GM21528 (cell line): Measurements from ENCODE around the gene COL24A1.

Experiments used
- ATAC-seq: cut with Tn5 transposase; IDR thresholded peaks from one replicate; pipeline ENCODE4 v1.9.1; 2021; ENCODE audit warnings: mild to moderate bottlenecking, moderate library complexity; ENCODE audit not compliant: unreplicated experiment, low FRiP score

COL24A1 gene

DNA sequence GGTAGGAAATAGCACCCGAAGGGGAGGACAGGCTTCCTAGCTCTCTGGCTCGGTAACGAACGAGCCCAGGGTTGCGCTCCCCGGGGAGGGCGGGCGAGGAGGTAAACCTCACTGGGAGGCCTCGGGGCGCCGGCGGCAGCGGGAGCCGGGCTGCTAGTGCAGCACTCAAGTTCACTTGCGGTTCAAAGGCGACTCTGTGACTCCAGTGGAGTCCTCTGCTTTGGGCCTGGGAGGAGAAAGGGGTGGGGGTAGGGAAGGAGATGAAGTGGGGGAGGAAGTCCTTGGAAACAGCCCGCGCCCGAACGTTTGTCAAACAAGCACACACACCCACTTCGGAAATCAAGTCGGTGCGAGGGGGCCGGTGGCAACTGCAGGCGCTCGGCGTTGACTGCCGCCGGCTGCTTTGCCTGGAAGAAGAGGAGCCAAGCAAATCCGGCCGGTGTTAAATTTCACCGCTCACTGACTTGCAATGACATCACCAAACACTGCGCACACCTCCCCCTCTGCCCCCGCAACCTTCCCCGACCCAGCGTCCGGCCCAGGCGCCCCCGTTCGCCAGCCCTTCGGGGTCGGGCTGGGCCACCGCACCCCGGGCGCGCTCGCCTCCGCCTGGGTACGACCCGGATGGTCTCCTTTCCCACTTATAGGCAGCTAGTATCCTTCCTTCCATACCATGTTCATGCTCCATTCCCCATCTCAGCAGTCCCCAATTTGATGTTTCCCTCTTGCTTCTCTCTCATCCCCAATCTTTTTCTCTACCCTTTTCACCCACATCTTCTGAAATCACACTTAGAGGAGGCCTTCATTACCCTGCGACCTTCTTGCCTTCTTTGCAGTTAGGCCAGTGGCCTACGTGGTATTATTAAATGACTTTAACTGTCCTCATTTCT, at the start of gene COL24A1:
COL24A1 (minus strand) TSS at position 207 of the 890 bp plus-strand sequence. CDS start 376 bp downstream, outside the sequence.
- ATAC-seq = no peak

DNA sequence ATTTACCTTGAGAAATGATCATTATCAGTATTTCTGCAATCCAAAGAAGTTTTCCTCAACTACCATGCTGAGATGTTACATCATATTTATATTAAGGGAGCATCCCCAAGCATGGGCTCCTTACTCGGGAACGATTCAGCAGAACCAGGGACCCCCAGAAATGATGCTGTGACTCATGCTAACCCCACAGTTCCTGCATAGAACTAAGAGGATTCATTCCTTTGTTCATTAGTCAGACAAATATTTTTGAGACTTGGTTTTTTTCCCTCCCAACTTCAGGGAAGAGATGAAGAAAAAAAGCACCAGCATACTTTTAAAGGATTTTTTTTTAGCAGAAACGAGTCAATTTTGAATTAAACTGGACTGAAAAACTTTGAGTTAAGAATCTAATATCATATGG, 49.2 kb upstream of the COL24A1 start:
- ATAC-seq = no peak

DNA sequence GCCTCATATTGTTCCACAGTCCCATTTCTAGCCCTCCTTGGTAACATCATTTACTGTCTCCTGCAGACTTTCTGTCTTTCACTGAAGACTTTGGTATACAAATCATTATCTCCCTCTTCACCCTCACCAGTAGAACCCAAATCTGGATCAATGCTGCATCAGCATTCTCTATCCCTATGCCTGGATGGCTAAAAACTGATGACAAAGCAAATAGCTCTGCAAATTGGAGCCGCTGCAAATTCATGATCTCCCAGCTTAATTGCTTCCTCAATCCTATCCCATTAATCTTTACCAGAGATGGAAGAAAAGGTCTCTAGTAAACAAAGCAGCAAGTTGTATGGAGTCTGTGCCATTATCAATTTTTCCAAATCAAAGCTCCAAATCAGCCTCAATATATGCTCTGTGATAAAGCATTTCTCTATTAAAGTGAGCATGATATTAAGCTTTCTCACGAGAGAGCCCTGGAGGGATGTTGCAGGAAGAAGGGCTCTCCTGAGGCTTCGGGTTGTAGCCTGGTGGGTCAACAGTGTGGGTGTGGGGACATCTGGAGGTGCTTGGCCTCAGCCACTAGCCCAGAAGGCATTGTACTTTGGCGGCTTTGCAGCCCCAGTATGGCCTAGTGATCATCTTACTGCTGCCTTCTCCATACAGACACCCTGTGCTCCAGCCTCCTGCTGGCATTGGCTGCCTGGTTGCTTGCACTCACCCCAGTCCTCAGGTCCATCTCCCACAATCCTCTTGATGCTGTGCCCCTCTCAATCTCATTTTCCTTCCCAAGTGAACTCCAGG, 46.2 kb upstream of the COL24A1 start:
- ATAC-seq = no peak

DNA sequence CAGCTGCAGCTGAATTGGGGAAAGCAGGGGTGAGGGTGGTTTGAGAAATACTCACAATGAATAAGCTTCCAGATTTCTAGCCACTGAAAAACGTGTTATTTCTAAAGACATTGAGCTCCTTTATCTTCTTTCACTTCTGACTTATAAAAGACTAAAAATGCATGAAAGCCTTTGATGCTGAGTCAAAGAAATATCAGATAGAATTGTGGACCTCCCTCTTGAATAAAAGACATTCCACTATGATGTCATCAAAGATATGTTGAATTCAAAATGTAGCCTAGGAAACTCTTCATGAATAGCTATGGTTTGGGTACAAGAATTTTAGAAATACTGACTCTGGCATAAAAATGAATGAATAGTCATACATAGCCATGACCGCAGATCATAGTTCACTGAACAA, 44.7 kb upstream of the COL24A1 start:
- ATAC-seq = no peak

DNA sequence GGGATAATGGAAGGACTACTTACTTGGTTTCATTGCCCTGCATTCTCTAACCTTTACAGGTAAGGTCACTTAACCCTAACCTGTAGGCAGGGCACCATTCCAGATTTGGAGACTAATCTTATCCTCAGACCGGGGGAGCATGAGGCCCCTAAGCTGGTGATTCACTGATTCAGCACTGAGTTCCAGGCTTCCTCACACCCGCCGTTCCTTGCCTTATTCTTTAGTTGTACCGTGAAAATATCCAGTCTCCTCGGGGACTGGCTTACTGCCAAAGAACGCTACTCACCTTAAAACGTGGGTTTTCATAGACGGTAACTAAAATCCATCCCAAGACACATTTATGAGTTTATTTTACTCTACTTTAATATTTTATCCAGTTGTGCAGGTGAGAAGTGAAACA, 44.3 kb upstream of the COL24A1 start:
- ATAC-seq = no peak

DNA sequence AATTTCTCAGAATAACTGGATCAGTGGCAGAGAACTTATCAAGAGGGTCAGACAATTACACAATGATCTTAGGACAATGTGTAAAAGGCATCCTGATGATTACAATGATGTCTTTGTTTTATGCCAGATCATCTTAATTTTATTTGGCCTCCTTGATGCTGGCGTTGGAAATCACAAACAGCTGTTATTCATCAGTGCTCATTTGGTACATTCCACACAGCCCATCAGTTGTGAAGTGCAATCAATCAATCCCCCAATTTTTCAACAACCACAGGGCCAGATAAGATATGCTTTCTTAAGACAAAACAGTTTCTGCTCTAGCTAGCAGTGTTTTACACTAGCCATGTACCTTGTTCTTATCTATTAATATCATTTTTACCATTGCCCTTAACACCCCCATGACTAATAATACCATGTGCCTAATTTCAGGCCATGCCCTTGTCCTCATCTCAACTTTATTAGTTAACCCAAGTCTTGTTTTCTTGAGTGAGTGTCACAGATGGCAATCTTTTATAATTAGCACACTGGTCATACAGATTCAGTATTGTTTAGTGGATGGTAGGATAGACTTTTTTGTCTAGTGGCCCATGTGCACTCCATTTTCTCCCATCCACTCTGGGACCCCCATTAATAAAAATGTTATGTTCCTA, 40.8 kb upstream of the COL24A1 start:
- no peak for ATAC-seq

DNA sequence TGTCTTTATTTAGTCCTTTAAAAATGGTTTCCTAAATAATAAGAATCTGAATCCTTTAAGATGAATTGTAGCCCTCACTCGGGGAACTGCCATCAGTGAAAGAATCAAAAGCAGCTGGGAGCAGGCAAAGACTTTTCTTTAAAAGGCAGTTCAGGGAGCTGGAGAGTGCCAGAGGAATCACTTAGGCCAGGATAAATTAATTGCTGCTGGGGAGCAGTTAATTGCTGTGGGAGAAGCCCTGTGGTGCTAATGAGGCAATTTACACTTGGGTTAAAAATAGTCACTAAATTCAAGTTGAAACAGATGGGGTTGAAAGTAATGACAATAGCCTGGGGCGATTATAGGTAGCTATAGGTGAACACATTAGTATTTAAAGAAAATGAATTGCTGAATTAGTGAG, 38.7 kb upstream of the COL24A1 start:
- no peak for ATAC-seq

DNA sequence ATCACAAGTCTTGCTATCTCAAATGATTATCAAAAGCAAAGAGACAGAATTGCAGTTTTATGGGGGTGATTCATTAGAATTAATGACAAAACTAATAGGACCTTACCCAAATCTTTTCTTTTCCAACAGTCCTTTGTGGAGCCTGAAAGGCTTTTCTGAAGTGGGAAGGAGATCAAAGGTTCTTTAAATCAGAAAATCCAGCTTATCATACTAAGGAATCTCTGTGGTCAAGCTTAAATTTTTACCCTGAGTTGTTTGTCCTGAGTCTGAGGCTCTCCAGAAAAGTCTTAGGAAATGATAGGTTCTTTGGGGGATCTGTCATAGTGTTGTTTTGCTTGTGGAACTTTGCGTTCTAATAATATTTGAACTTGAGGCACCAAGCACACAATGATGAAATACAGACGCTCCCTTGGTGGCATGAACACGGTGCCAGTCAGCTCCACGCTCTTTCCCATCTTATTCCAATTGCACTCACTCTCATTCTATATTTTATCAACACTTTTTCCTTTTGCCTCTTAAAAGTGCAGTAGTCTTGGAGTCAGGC, 38.0 kb upstream of the COL24A1 start:
- ATAC-seq = no peak

DNA sequence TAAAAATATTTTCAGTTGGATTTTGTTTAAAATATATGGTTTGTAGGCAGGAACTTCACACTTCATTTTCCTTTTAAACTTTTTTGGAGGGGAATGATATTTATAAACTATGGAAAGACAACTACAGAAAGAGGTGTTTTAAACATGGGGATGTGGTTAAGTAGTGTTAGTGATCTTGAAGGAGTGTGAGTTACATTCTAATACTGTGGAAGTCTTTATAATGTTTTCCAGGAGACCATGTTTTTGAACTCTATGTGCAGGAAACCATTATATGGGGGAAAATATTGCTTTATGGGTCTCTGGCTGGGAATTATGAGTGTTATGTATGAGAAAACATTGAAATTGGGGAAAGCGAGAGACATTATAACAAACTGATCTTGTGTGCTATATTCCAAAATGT, 35.8 kb upstream of the COL24A1 start:
- ATAC-seq = no peak

DNA sequence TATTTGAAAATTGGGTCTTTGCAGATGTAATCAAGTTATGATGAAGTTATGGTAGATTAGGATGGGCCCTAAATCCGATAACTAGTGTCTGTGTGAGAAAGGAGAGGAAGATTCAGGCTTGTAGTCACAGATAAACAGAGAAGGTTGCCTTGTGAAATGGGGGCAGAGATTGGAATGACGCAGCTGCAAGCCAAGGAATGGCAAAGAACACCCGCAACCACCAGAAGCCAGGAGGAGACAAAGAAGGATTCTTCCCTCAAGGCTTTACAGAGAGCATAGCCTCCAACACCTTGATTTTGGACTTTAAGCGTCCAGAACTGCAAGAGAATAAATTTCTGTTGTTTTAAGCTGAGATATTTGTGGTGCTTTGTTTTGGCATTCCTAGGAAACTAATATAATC, 35.4 kb upstream of the COL24A1 start:
- ATAC-seq = no peak

DNA sequence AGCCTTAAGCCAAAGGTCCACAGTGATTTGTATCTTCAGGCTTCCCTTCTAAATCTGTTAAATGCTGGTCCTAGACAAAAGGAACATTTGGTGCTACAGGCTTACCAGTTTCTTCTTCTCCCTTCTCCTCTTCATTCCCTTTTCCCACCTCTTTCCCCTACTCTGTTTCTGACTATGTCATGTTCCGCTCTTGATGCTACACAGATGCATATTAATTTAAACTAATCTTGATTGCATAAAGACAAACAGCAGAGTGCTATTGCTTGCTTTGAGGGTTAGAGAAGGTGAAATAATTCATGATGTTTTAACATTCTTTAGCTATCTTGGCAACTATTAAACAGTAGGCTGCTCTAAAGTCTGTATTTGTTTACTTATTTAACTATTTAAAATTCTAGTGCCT, 34.3 kb upstream of the COL24A1 start:
- no peak for ATAC-seq

DNA sequence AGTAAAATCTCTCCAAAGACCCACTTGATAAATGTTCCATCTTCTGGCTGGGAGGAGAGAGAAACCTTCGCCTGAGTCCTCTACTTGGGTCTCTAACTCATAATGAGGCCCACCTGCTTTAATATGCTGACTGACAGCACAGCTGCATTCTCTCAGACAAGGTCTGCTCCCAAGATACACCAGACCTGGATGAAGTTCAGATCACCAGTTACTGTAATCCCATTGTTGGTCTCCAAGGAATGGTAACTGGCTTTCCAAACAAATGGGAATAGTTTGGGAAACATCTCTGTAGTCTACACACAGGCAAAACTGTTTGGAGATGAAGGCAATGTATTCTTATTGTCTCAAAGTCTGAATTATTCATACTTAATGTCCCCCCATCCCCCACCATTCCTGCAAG, 27.9 kb upstream of the COL24A1 start:
- no peak for ATAC-seq

DNA sequence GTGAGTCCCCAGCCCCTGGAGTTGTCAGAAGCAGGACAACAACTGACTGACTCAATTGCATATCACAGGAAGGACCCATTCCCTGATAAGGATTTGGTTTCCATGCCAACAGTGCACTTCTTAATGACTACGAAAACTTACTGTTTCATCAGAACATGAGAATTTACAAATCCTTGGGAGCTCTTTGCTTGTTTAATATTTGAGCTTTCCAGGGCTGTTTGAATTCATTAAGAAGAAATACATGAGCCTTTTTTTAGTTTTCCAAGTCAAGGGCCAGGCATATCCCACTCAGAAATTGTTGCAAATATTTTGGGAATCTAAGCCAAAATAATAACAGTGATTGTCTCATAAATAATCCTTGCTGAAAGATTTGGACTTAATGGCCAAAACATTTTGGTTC, 27.2 kb upstream of the COL24A1 start:
- no peak for ATAC-seq

DNA sequence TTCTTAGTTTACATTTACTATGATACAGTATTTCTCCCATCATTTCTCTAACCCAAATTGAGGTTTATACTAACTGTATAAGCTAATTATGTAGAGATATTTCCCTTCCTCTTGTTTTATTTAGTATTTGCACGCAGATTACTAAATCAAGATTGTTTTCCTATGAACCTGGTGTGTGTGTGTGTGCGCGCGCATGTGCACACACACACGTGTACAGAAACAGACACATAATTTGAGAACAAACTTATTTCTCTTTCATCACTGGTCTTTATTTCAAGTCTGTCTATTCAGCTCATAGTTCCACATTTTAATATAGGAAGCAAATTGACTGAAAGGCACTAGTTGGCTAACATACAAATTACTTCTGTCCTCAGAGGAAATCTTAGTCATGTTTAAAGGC, 19.7 kb upstream of the COL24A1 start:
- ATAC-seq = no peak

DNA sequence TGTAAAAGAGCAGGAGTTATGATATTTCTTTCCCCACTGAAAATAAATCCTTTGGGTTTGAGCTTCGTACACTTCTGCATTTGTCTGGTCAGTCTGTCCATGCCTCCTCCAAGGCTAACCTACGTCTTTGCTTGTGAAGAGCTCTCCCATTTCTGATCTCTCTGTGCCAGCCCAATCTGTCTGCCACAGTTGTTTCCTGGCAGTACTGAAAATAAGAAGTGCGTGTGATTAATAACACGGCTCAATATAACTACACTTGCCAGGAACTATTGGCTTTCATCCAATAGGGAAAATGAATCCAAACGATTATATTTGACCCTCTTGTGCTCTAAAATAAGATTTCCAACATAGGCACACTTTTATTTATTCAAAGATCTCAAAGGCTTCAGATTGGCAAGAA, 19.2 kb upstream of the COL24A1 start:
- ATAC-seq = no peak

DNA sequence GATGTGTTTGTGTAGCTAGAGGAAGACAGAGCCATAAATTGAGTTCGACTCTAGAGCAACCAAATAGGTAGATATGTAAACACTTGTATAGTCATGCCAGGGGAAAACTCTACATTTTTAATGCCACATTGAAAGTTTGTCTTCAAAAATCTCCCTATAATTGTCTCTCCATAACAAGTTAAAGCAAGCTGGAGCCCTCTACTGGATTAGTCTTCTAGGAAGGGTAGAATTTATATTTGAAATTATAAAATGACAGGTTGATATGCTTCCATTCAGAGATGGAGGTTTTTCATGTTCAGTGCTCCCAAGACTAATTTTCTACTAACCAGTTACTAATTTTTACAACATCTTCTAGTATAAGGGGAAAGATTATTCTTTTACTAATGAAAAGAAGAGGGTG, 13.1 kb upstream of the COL24A1 start:
- no peak for ATAC-seq

DNA sequence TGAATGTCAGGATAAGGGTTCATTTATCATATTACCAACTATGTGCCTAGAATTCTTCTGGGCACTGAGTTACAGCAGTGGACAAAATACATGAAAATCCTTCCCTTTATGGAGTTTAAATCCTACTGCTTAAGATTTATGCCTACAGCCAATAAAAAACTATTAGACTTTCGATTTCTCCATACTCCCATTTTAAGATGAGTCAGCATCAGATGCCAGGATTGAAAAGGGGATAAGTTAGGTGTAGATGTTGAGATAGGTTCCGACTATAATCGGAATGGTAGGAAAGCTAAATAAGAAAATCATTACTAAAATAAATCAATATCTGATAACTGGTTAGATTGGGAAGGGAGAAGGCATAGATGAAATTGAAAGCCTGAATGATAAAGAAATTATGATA, 3.2 kb upstream of the COL24A1 start:
- no peak for ATAC-seq

DNA sequence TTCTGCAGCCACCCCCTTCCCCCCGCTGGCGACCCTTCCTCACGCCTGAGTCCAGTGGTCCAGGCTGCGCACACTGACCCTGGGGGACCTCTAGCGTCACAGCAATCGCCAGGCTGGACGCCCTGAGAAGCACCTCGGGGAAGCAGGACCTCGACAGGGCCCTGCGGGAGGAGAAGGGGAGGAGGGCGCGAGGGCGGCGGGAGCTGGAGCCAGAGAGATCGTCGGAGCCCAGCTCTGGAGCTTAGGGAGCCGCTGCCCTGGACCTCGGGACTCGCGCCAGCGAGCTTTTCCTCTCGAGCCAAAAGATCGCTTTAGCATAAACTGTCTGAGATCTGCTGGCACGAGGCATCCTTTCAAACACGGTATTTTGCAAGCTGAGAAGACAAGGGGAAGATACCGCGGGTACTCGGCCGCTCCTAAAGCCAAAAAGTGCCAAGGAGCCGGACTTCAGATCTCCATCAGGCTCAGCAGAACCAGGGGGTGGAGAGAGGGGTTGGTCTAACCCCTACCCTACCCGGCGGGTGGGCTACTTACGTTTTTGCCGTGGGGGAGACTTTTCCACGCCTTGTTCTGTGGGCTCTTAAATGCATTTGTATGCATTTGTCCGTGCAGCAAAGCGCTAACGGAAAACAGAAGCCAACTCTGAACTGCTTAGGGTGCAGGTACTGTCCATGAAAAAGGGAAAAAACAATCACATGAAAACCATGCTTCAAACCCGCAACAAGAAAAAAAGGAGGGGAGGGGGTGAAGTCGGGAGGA, 586 bp downstream of the COL24A1 start:
- ATAC-seq = no peak

DNA sequence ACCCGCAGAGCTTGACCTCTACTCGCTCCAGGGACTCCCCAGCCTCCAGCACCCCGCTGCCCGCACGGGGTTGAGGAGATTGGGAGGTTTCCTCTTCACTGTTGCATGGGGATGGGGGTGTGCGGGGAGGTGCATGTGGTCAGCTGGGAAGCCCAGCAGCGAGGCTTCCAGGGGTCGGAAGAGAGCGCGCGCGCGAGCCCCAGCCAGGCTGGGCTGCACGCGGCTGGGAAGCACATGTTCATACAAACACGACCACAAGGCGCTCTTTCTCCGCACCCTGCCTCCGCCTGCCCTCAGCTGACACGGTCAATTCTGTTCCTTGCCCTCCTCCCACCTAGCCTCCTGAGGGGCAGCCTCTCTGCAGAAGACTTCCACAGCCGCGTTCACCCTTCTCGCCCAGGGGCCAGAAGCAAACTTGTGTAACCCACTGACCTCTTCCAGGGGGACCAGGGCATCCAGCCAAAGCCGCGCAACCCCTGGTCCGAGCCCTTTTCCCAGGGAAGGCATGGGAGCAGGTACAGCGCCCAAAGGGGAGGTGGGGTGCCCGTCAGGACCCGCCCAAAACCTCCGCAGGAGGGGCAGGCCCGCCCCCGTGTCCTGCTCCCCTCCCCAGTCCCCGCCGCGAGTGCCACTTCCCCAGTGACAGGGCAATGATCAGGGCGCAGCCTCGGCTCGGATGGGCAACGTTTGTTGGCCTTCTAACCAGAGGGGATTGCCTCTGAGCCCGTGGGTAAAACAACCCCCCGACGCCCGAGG, 1.3 kb downstream of the COL24A1 start:
- ATAC-seq = no peak
